GM12892 (cell line): ENCODE measurements around the gene SEL1L3.

Source experiments
- POLR2A ChIP-seq: IDR thresholded peaks from 2 replicates; pipeline ENCODE4 v1.6.1; 2011; ENCODE audit warnings: low read depth, low read length, control low read depth
- POLR2AphosphoS5 ChIP-seq: IDR thresholded peaks from 2 replicates; pipeline ENCODE4 v1.6.1; 2011; ENCODE audit warnings: low read depth, low read length, control low read depth

DNA sequence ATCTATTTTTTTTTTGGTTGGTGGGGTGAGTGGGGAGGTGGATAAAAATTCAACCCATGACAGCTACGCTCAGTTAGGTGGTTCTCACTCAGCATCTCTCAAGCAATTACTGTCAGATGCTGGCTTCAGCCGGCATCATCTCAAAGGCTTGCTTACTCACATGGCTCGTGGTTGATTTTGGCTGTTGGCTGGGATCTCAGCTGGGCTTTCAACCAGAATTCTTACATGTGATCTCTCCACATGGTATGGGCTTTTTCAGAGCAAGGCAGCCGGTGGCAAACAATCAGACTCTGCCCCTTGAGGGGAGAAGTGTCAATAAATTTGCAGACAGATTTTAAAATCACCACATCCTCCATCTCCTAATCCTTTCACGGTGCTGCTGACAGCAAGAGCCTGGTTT lies 159.9 kb downstream of the SEL1L3 start:
- TF ChIP-seq POLR2AphosphoS5 (no peak), POLR2A (no peak)
